IMR-90 (cell line): Measurements from ENCODE around the gene RALGAPA2. TPM values are rescaled to one million over a fixed set of nuclear protein-coding genes. Genes with fewer than 3 reads are reported as not detected.

Experiments used
- ATAC-seq: fragments of 200-7000 bp; cut with Tn5 transposase; 2 replicates; pipeline ENCODE4 v1.9.1; 2020; ENCODE audit warnings: low read depth, mild to moderate bottlenecking, moderate library complexity
- BruUV-seq: library from RNA; stranded (reverse); fragments of 400-500 nt; replicated peaks from 2 replicates; lab custom pipeline; 2021; lab: Mats Ljungman, UMichigan
- CTCF ChIA-PET: fragments of 300-600 bp; formaldehyde crosslinking; extraction: SDS; loops from one replicate; lab custom pipeline; 2021; ENCODE audit warnings: antibody characterized with exemption; lab: Yijun Ruan, JAX
- POLR2A ChIA-PET: fragments of 300-600 bp; sonication (Branson Sonifier 250); formaldehyde crosslinking; loops from one replicate; lab custom pipeline; 2022; ENCODE audit warnings: antibody characterized with exemption; ENCODE audit not compliant: unreplicated experiment; lab: Charles Lee
- DNase-seq: peaks from one replicate; pipeline ENCODE4 v3.0.0; 2013
- H2AFZ ChIP-seq: replicated peaks from 2 replicates; pipeline ENCODE3; 2013; ENCODE audit warnings: low read length, mild to moderate bottlenecking; ENCODE audit not compliant: poor library complexity
- H2AK5ac ChIP-seq: 2 replicates; pipeline ENCODE4 v1.6.1; 2013; ENCODE audit warnings: low read depth, low read length, inconsistent platforms
- H2AK9ac ChIP-seq: replicated peaks from 2 replicates; pipeline ENCODE3; 2013; ENCODE audit warnings: mild to moderate bottlenecking, low read depth, low read length, moderate library complexity; ENCODE audit not compliant: poor library complexity
- H2BK120ac ChIP-seq: 2 replicates; pipeline ENCODE4 v1.6.1; 2013; ENCODE audit warnings: low read depth, low read length, inconsistent platforms
- H2BK15ac ChIP-seq: 3 replicates; pipeline ENCODE4 v1.6.1; 2013; ENCODE audit warnings: low read depth, low read length, inconsistent platforms
- H2BK20ac ChIP-seq: 2 replicates; pipeline ENCODE4 v1.6.1; 2013; ENCODE audit warnings: low read depth, mild to moderate bottlenecking, inconsistent platforms, low read length, moderate library complexity
- H2BK5ac ChIP-seq: 2 replicates; pipeline ENCODE4 v1.6.1; 2013; ENCODE audit warnings: mild to moderate bottlenecking, low read depth, low read length, inconsistent platforms; ENCODE audit not compliant: poor library complexity, severe bottlenecking
- H3K14ac ChIP-seq: replicated peaks from 2 replicates; pipeline ENCODE4 v1.6.1; 2013; ENCODE audit warnings: low read depth, low read length, inconsistent platforms
- H3K18ac ChIP-seq: 2 replicates; pipeline ENCODE4 v1.6.1; 2013; ENCODE audit warnings: low read depth, low read length, control low read depth
- H3K23ac ChIP-seq: 2 replicates; pipeline ENCODE4 v1.6.1; 2013; ENCODE audit warnings: low read depth, low read length, inconsistent platforms
- H3K27ac ChIP-seq: 2 replicates; pipeline ENCODE4 v1.5.1; 2013; ENCODE audit warnings: mild to moderate bottlenecking, control low read depth, low read length; ENCODE audit not compliant: insufficient read depth
- H3K27me3 ChIP-seq: 2 replicates; pipeline ENCODE4 v1.6.1; 2013; ENCODE audit warnings: low read length; ENCODE audit not compliant: control insufficient read depth, insufficient read depth
- H3K36me3 ChIP-seq: 2 replicates; pipeline ENCODE4 v1.6.1; 2013; ENCODE audit warnings: low read length, mixed read lengths; ENCODE audit not compliant: control insufficient read depth, insufficient read depth
- H3K4ac ChIP-seq: 2 replicates; pipeline ENCODE4 v1.6.1; 2013; ENCODE audit warnings: low read depth, low read length, inconsistent platforms
- H3K4me1 ChIP-seq: 2 replicates; pipeline ENCODE4 v1.6.1; 2013; ENCODE audit warnings: low read length, mixed read lengths; ENCODE audit not compliant: control insufficient read depth, insufficient read depth
- H3K4me2 ChIP-seq: 2 replicates; pipeline ENCODE4 v1.6.1; 2013; ENCODE audit warnings: low read depth, mild to moderate bottlenecking, control low read depth, low read length, moderate library complexity
- H3K4me3 ChIP-seq: 2 replicates; pipeline ENCODE4 v1.5.1; 2013; ENCODE audit warnings: low read depth, mild to moderate bottlenecking, control low read depth, low read length, moderate library complexity; ENCODE audit not compliant: insufficient read depth
- H3K56ac ChIP-seq: 2 replicates; pipeline ENCODE4 v1.6.1; 2013; ENCODE audit warnings: low read length, inconsistent platforms; ENCODE audit not compliant: insufficient read depth; ENCODE audit errors: extremely low read depth
- H3K79me1 ChIP-seq, 2 experiments: 2 replicates each; pipeline ENCODE4 v1.6.1; 2013; ENCODE audit warnings: low read length in 2 of 2, inconsistent platforms in 1 of 2, low read depth in 1 of 2
- H3K9ac ChIP-seq: 2 replicates; pipeline ENCODE4 v1.6.1; 2013; ENCODE audit warnings: low read depth, low read length, control low read depth
- H3K9me1 ChIP-seq: 2 replicates; pipeline ENCODE4 v1.6.1; 2013; ENCODE audit warnings: low read length, inconsistent platforms; ENCODE audit not compliant: insufficient read depth
- H3K9me3 ChIP-seq: 2 replicates; pipeline ENCODE4 v1.6.1; 2013; ENCODE audit warnings: low read length; ENCODE audit not compliant: control insufficient read depth, insufficient read depth
- H4K20me1 ChIP-seq: 2 replicates; pipeline ENCODE4 v1.6.1; 2013; ENCODE audit warnings: low read length, inconsistent platforms; ENCODE audit not compliant: insufficient read depth
- H4K5ac ChIP-seq: 2 replicates; pipeline ENCODE4 v1.6.1; 2013; ENCODE audit warnings: mild to moderate bottlenecking, low read depth, low read length, control low read depth
- H4K8ac ChIP-seq, 2 experiments: 2 replicates each; pipeline ENCODE4 v1.6.1; 2013; ENCODE audit warnings: low read depth in 2 of 2, low read length in 2 of 2, control low read depth in 1 of 2, inconsistent platforms in 1 of 2
- H4K91ac ChIP-seq: 2 replicates; pipeline ENCODE4 v1.6.1; 2013; ENCODE audit warnings: low read depth, low read length, inconsistent platforms; ENCODE audit not compliant: insufficient read depth
- BHLHE40 ChIP-seq: fragments of 150-350 bp; IDR thresholded peaks from 2 replicates; pipeline ENCODE4 v1.6.1; 2016; ENCODE audit warnings: mild to moderate bottlenecking, low read depth, low read length
- CHD1 ChIP-seq: IDR thresholded peaks from 2 replicates; pipeline ENCODE4 v1.6.1; 2012; ENCODE audit warnings: low read depth, low read length, improper control_type of control experiment
- FOS ChIP-seq: fragments of 150-350 bp; IDR thresholded peaks from 2 replicates; pipeline ENCODE4 v1.6.1; 2016; ENCODE audit warnings: low read depth, low read length
- MAFK ChIP-seq: IDR thresholded peaks from 2 replicates; pipeline ENCODE4 v1.6.1; 2012; ENCODE audit warnings: low read depth, low read length, improper control_type of control experiment
- NFE2L2 ChIP-seq: fragments of 150-350 bp; IDR thresholded peaks from 2 replicates; pipeline ENCODE4 v1.6.1; 2016; ENCODE audit warnings: low read depth, mild to moderate bottlenecking, low read length
- POLR2A ChIP-seq: IDR thresholded peaks from 2 replicates; pipeline ENCODE4 v1.6.1; 2012; ENCODE audit warnings: mild to moderate bottlenecking, low read depth, low read length
- RAD21 ChIP-seq: IDR thresholded peaks from 2 replicates; pipeline ENCODE4 v1.6.1; 2012; ENCODE audit warnings: low read length, improper control_type of control experiment
- RFX5 ChIP-seq: IDR thresholded peaks from 2 replicates; pipeline ENCODE4 v1.8.0; 2012; ENCODE audit warnings: low read depth, mild to moderate bottlenecking, low read length, moderate library complexity
- SMC3 ChIP-seq: fragments of 150-350 bp; IDR thresholded peaks from 2 replicates; pipeline ENCODE4 v1.6.1; 2016; ENCODE audit warnings: low read depth, mild to moderate bottlenecking, antibody characterized with exemption, low read length, moderate library complexity
- WGBS, 2 experiments: methylation state at CpG; one replicate each; pipeline versions ENCODE4 v1.1.5 to v1.1.7; 2013; ENCODE audit warnings: missing lambda C conversion rate in 2 of 2; ENCODE audit not compliant: insufficient read length in 1 of 2; ENCODE audit errors: extremely low coverage in 2 of 2; 5-methylcytosine and 5-hydroxymethylcytosine counted together
- dilution Hi-C: fragments of 300-500 bp; cut with HindIII; formaldehyde crosslinking; loops from one replicate; pipeline ENCODE4 v1.14.3; 2018; ENCODE audit warnings: low sequenced_read_pairs; ENCODE audit not compliant: unreplicated experiment
- in situ Hi-C: fragments of 300-500 bp; cut with MboI; formaldehyde crosslinking; loops from 3 replicates; pipeline ENCODE4 v1.14.3; 2019; ENCODE audit warnings: low sequenced_read_pairs, inconsistent platforms, mixed read lengths
- intact Hi-C: fragments of 100-400 bp; cut with micrococcal nuclease; formaldehyde crosslinking; loops from 2 replicates; pipeline ENCODE4 v1.10.0; 2022
- polyA plus RNA-seq, 3 experiments: library from polyadenylated mRNA; depleted of rRNA; stranded (reverse); fragments of >200 nt; gene quantifications; 2 replicates each; pipeline ENCODE4 v1.2.3, GENCODE V29; 2012; ENCODE audit warnings: low replicate concordance in 1 of 3
- total RNA-seq: library from RNA; depleted of rRNA; stranded (reverse); fragments of >200 nt; gene quantifications from 2 replicates; pipeline ENCODE4 v1.2.3, GENCODE V29; 2012
- TF ChIP-seq, protein P1 (sequence below): fragments of 150-350 bp; IDR thresholded peaks from 2 replicates; pipeline ENCODE4 v1.6.1; 2016; ENCODE audit warnings: low read depth, mild to moderate bottlenecking, low read length, moderate library complexity, borderline replicate concordance
- TF ChIP-seq, protein P2 (sequence below): fragments of 150-350 bp; IDR thresholded peaks from 2 replicates; pipeline ENCODE4 v1.6.1; 2017; ENCODE audit warnings: mild to moderate bottlenecking, antibody characterized with exemption, low read length, low read depth

RALGAPA2 gene
- total and polyA plus RNA-seq, 2 of the 4 experiments (the other 2 are of a cell fraction), result 1.3 to 3.9 TPM

DNA sequence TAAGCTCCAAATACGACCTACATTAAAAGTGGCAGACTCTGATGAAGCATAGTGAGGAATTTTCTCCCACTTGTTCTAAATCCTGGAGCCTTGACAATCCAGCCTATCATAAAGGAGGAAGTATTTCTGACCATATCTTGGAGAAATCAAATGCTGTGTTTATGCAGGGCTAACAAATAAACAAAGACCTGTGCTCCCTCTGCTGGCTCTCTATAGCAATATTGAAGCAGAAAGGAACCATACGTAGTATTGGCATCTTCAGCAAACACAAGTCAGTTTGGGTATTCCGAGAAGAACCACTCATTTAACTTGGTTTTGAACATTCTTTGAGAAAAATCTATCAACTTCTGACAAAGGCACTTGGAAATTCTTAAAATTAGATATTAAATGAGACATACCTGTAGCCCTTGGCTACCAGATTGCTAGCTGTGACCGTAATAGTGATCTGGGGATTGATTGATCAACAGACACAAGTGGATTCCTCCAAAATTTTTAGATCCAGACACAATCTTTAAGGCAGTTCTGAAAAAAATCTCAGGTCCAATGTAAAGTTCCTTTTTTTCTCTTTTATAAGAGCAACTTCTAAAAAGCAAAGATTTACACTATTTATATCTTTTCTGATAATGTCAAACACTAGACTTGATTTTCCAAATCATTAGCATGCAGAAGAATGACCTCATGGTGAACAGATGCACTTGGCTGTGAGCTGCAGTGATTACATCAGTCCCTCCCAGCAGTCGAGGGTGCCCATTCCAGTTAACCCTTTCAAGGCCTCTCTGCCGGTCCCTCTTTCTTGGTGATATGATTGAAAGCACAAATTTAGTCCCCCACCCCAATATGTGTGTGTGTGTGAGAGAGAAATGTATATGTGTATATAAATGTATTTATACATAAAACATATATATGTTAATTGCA is 304.3 kb downstream of the RALGAPA2 start (continued):
- TF ChIP-seq, protein P1, sequence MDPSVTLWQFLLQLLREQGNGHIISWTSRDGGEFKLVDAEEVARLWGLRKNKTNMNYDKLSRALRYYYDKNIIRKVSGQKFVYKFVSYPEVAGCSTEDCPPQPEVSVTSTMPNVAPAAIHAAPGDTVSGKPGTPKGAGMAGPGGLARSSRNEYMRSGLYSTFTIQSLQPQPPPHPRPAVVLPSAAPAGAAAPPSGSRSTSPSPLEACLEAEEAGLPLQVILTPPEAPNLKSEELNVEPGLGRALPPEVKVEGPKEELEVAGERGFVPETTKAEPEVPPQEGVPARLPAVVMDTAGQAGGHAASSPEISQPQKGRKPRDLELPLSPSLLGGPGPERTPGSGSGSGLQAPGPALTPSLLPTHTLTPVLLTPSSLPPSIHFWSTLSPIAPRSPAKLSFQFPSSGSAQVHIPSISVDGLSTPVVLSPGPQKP, result no peak

DNA sequence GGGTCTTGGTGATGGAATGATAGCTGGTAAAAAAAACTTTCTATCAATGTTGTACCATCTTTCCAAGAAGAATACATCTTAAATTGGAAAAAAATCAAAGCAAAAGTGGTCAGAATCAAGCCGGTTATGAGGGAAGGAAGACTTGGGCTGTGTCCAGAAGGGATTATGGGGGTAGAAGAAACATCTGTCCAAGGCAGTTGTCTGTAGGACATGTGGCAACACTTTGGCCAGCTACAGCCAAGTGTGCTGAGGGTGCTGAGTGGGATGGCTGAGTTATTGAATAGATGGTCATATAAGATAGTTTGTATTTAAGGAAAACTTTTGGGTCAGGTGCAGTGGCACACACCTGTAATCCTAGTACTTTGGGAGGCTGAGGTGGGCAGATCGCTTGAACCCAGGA is 306.1 kb downstream of the RALGAPA2 start:
- TF ChIP-seq POLR2A, result no peak
- TF ChIP-seq MAFK, result no peak
- TF ChIP-seq RFX5, result no peak
- TF ChIP-seq, protein P1, result no peak
- TF ChIP-seq NFE2L2, result no peak
- no peak for TF ChIP-seq SMC3
- TF ChIP-seq FOS, result no peak
- no peak for TF ChIP-seq BHLHE40
- TF ChIP-seq, protein P2, sequence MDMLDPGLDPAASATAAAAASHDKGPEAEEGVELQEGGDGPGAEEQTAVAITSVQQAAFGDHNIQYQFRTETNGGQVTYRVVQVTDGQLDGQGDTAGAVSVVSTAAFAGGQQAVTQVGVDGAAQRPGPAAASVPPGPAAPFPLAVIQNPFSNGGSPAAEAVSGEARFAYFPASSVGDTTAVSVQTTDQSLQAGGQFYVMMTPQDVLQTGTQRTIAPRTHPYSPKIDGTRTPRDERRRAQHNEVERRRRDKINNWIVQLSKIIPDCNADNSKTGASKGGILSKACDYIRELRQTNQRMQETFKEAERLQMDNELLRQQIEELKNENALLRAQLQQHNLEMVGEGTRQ, result no peak
- no peak for TF ChIP-seq RAD21
- no peak for TF ChIP-seq CHD1
- WGBS, 2 experiments, result 67% methylated on average over 1 of the region's 2 CpGs; no CpG with 5 or more reads in 1 of the 2 experiments
- Histone ChIP-seq H4K8ac (no peak overlapping the region), H4K91ac (no peak overlapping the region), H3K9me3 (no peaks in the 10 kb centered on the region), H3K4me3 (no peak overlapping the region), H3K79me1 (no peaks in the 10 kb centered on the region), H2BK20ac (no peak overlapping the region), H2BK5ac (no peak overlapping the region), H2BK120ac (no peak overlapping the region), H2AFZ (no peak overlapping the region), H3K4me2 (no peak overlapping the region), H4K5ac (no peak overlapping the region), H3K23ac (no peak overlapping the region), H4K20me1 (no peaks in the 10 kb centered on the region), H2AK9ac (no peak overlapping the region), H3K36me3 (no peaks in the 10 kb centered on the region), H2BK15ac (no peak overlapping the region), H3K4ac (no peak overlapping the region), H3K4me1 (no peaks in the 10 kb centered on the region), H3K9ac (no peak overlapping the region), H3K9me1 (no peaks in the 10 kb centered on the region; the same call in 1 of the 2 replicates), H3K56ac (no peak overlapping the region), H3K27me3 (no peaks in the 10 kb centered on the region; the same call in none of the 2 replicates), H3K14ac (no peak overlapping the region), H3K18ac (no peak overlapping the region), H3K27ac (no peak overlapping the region), H2AK5ac (no peak overlapping the region)
- no peak for DNase-seq
- in situ Hi-C loops, result no loop called here
- ChIA-PET CTCF (no interaction called here), POLR2A (no interaction called here)
- ATAC-seq, result no peak
- no TSS peak for BruUV-seq
- dilution Hi-C loops, result no loop called here
- intact Hi-C loops, result no loop called here
